ENCODE results near the gene OTX2. TPM values are rescaled to one million over a fixed set of nuclear protein-coding genes. Genes with fewer than 3 reads are reported as not detected.
A peak's percentile ranks its signal among the peaks of the same experiment; 100 is the strongest.

OTX2 gene
- total RNA-seq: not detected in 2 replicates

- ChIA-PET CTCF (no interaction called here), POLR2A (no interaction called here)
- no peak for TF ChIP-seq CTCF (IDR thresholded peaks at IDR 0.05)
- ATAC-seq (ENCODE audit: low read depth) (no peak), DNase-seq (no peak)
- peaks cover 2% of the 10 kb centered on the region for H3K36me3 Mint-ChIP-seq (ENCODE audit: low read depth)
- peaks cover 71% of the 10 kb centered on the region for H3K27me3 Mint-ChIP-seq
- H3K4me1 Mint-ChIP-seq: no peaks in the 10 kb centered on the region
- intact Hi-C loops (cut with micrococcal nuclease): no loop called here
- H3K9me3 Mint-ChIP-seq: peaks cover 2% of the 10 kb centered on the region
- H3K4me3 Mint-ChIP-seq: no peak within 1 kb of the TSS
- H3K27ac Mint-ChIP-seq: peak within 1 kb of the TSS; percentile 6
These were observed at the start of gene OTX2 for GRCh38 chr14:56810147-56810719. TSS of gene OTX2 (minus strand) at chr14:56810479. CDS start at chr14:56805456, 5,023 bp downstream.

- H3K36me3 Mint-ChIP-seq (ENCODE audit: low read depth): no peaks in the 10 kb centered on the region
- H3K4me1 Mint-ChIP-seq: no peaks in the 10 kb centered on the region
- TF ChIP-seq CTCF (IDR thresholded peaks at IDR 0.05): no peak
- no peak overlapping the region for H3K4me3 Mint-ChIP-seq
- H3K9me3 Mint-ChIP-seq: no peaks in the 10 kb centered on the region
- no peak for DNase-seq
- intact Hi-C loops (cut with micrococcal nuclease): no loop called here
- peaks cover 19% of the 10 kb centered on the region for H3K27me3 Mint-ChIP-seq
- ATAC-seq (ENCODE audit: low read depth): no peak
- no peak overlapping the region for H3K27ac Mint-ChIP-seq
- ChIA-PET POLR2A (no interaction called here), CTCF (no interaction called here)
These were observed 48.1 kb upstream of the OTX2 start for GRCh38 chr14:56858422-56858821.

- ChIA-PET POLR2A (no interaction called here), CTCF (no interaction called here)
- peaks cover 17% of the 10 kb centered on the region for H3K27me3 Mint-ChIP-seq
- H3K4me1 Mint-ChIP-seq: no peaks in the 10 kb centered on the region
- no peak overlapping the region for H3K27ac Mint-ChIP-seq
- no peaks in the 10 kb centered on the region for H3K36me3 Mint-ChIP-seq (ENCODE audit: low read depth)
- TF ChIP-seq CTCF (IDR thresholded peaks at IDR 0.05): no peak
- no peaks in the 10 kb centered on the region for H3K9me3 Mint-ChIP-seq
- no peak overlapping the region for H3K4me3 Mint-ChIP-seq
- intact Hi-C loops (cut with micrococcal nuclease): no loop called here
- ATAC-seq (ENCODE audit: low read depth) (no peak), DNase-seq (no peak)
These were observed 46.9 kb upstream of the OTX2 start for GRCh38 chr14:56857216-56857615.

GRCh38 chr14:56855891-56856461, 45.7 kb upstream of the OTX2 start:
- no peaks in the 10 kb centered on the region for H3K36me3 Mint-ChIP-seq (ENCODE audit: low read depth)
- DNase-seq (no peak), ATAC-seq (ENCODE audit: low read depth) (no peak)
- no peak overlapping the region for H3K27ac Mint-ChIP-seq
- H3K9me3 Mint-ChIP-seq: no peaks in the 10 kb centered on the region
- TF ChIP-seq CTCF (IDR thresholded peaks at IDR 0.05): no peak
- POLR2A ChIA-PET: no interaction called here
- peaks cover 20% of the 10 kb centered on the region for H3K27me3 Mint-ChIP-seq
- CTCF ChIA-PET: no interaction called here
- H3K4me3 Mint-ChIP-seq: no peak overlapping the region
- H3K4me1 Mint-ChIP-seq: no peaks in the 10 kb centered on the region
- intact Hi-C loops (cut with micrococcal nuclease): no loop called here

- Mint-ChIP-seq H3K4me1 (no peaks in the 10 kb centered on the region), H3K9me3 (no peaks in the 10 kb centered on the region), H3K27me3 (peaks cover 24% of the 10 kb centered on the region), H3K27ac (no peak overlapping the region), H3K36me3 (ENCODE audit: low read depth) (no peaks in the 10 kb centered on the region), H3K4me3 (no peak overlapping the region)
- intact Hi-C loops (cut with micrococcal nuclease): no loop called here
- ATAC-seq (ENCODE audit: low read depth) (no peak), DNase-seq (no peak)
- CTCF ChIA-PET: no interaction called here
- TF ChIP-seq CTCF (IDR thresholded peaks at IDR 0.05): no peak
- POLR2A ChIA-PET: no interaction called here
These were observed 44.0 kb upstream of the OTX2 start for GRCh38 chr14:56854325-56854724.

Measured in activated B cell treated with CpG ODN at 0.5 μM for 24 hours (primary cell).